Gastroesophageal sphincter (tissue), 4 donors: Measurements from ENCODE around the gene FAM120A. TPM values are rescaled to one million over a fixed set of nuclear protein-coding genes. Genes with fewer than 3 reads are reported as not detected.

Source experiments
- ATAC-seq: fragments of 150-250 bp; one replicate; pipeline ENCODE4 v1.9.1; 2016; ENCODE audit warnings: mild to moderate bottlenecking, moderate library complexity
- H3K27ac ChIP-seq, 4 donors: fragments of 200-600 bp; sonication (generic) in 3 of 4; 1 replicate in 3 of 4; 2 replicates in 1 of 4; pipeline ENCODE4 v1.5.1; 2016 to 2019
- H3K27me3 ChIP-seq: fragments of 200-600 bp; sonication (generic); one replicate; pipeline ENCODE4 v1.5.1; 2019
- H3K36me3 ChIP-seq, 2 donors: fragments of 200-600 bp; sonication (generic); one replicate each; pipeline ENCODE4 v1.5.1; 2019; ENCODE audit warnings: control low read depth in 1 of 2
- H3K4me1 ChIP-seq, 3 donors: fragments of 200-600 bp; sonication (generic); 1 replicate in 2 of 3; 2 replicates in 1 of 3; pipeline ENCODE4 v1.5.1; 2016 to 2019; ENCODE audit warnings: control low read depth in 2 of 3
- H3K4me3 ChIP-seq, 2 donors: fragments of 200-600 bp; sonication (generic); one replicate each; pipeline ENCODE4 v1.5.1; 2019; ENCODE audit warnings: mild to moderate bottlenecking in 1 of 2, moderate library complexity in 1 of 2
- H3K9me3 ChIP-seq, 3 donors: fragments of 200-600 bp; sonication (generic); one replicate each; pipeline ENCODE4 v1.5.1; 2017 to 2019; ENCODE audit warnings: control low read depth in 2 of 3
- CTCF ChIP-seq, 4 experiments: fragments of 200-600 bp in 2 of 4; fragments of 450-650 bp in 2 of 4; sonication (generic) in 1 of 4; IDR thresholded peaks; one replicate each; pipeline ENCODE4 v1.5.1; 2017 to 2019; ENCODE audit warnings: antibody characterized with exemption in 4 of 4, mild to moderate bottlenecking in 2 of 4, moderate library complexity in 2 of 4
- EP300 ChIP-seq: sonication (generic); formaldehyde crosslinking; IDR thresholded peaks from one replicate; pipeline ENCODE4 v1.6.1; 2017; ENCODE audit warnings: antibody characterized with exemption, mild to moderate bottlenecking
- POLR2A ChIP-seq, 2 donors: fragments of 450-650 bp; IDR thresholded peaks; one replicate each; pipeline ENCODE4 v1.6.1; 2017; ENCODE audit warnings: antibody characterized with exemption in 2 of 2, mild to moderate bottlenecking in 2 of 2, moderate library complexity in 1 of 2
- POLR2AphosphoS5 ChIP-seq: sonication (generic); formaldehyde crosslinking; IDR thresholded peaks from one replicate; pipeline ENCODE4 v1.6.1; 2017; ENCODE audit warnings: antibody characterized with exemption
- WGBS, 2 donors: methylation state at CpG; one replicate each; pipeline ENCODE4 v1.1.5; 2018; ENCODE audit warnings: low coverage in 1 of 2; 5-methylcytosine and 5-hydroxymethylcytosine counted together
- total RNA-seq, 4 donors: library from RNA; depleted of rRNA; stranded (reverse); fragments of >200 nt; gene quantifications; one replicate each; pipeline ENCODE4 v1.1.0, GENCODE V29; 2016

Gene FAM120A
- total RNA-seq, 4 donors from 2014 or later: 68.6 to 116 (median 75.7) TPM

- Histone ChIP-seq H3K27me3 (no peaks in the 10 kb centered on the region), H3K9me3 (no peaks in the 10 kb centered on the region), H3K4me3 (no peak overlapping the region), H3K4me1 (peaks cover 0 to 60% (median 9%) of the 10 kb centered on the region in 3 donors), H3K36me3 (no peaks in the 10 kb centered on the region), H3K27ac (no peak overlapping the region)
- ATAC-seq: no peak
- no peak for TF ChIP-seq CTCF (IDR thresholded peaks at IDR 0.05)
- TF ChIP-seq EP300: no peak
- no peak for TF ChIP-seq POLR2AphosphoS5
- TF ChIP-seq POLR2A (IDR thresholded peaks at IDR 0.05): no peak
- 63% methylated on average over 1 of the region's 5 CpGs; no CpG with 5 or more reads in 1 of the 2 donors for WGBS, 2 donors
Measured at GRCh38 chr9:93601666-93602065, 150.2 kb downstream of the FAM120A start.

GRCh38 chr9:93603011-93603410 is 151.5 kb downstream of the FAM120A start:
- peaks cover 0 to 51% (median 9%) of the 10 kb centered on the region in 3 donors for H3K4me1 ChIP-seq

GRCh38 chr9:93603906-93604326 is 152.4 kb downstream of the FAM120A start:
- TF ChIP-seq POLR2A (IDR thresholded peaks at IDR 0.05): no peak
- no peak for TF ChIP-seq POLR2AphosphoS5
- no peak for TF ChIP-seq CTCF (IDR thresholded peaks at IDR 0.05)
- Histone ChIP-seq H3K27ac (peak overlapping the region in 2 of 4 donors; percentile 9 to 41), H3K4me1 (peaks cover 0 to 42% (median 6%) of the 10 kb centered on the region in 3 donors), H3K9me3 (no peaks in the 10 kb centered on the region), H3K36me3 (no peaks in the 10 kb centered on the region), H3K4me3 (no peak overlapping the region), H3K27me3 (no peaks in the 10 kb centered on the region)
- WGBS, 2 donors: 36 to 50% methylated on average over 2 to 3 of the region's 4 CpGs
- ATAC-seq: peak; percentile 47

More at GRCh38 chr9:93603011-93603410, 151.5 kb downstream of the FAM120A start:
- H3K27me3 ChIP-seq: no peaks in the 10 kb centered on the region
- no peak overlapping the region for H3K4me3 ChIP-seq
- H3K27ac ChIP-seq: no peak overlapping the region
- H3K9me3 ChIP-seq: no peaks in the 10 kb centered on the region
- no peak for ATAC-seq
- WGBS, 2 donors: 86 to 100% methylated on average over 1 to 9 of the region's 15 CpGs
- H3K36me3 ChIP-seq: no peaks in the 10 kb centered on the region
- TF ChIP-seq EP300 (no peak), POLR2AphosphoS5 (no peak), POLR2A (IDR thresholded peaks at IDR 0.05) (no peak), CTCF (IDR thresholded peaks at IDR 0.05) (no peak)

GRCh38 chr9:93606187-93606586 is 154.7 kb downstream of the FAM120A start:
- WGBS, 2 donors: 54 to 83% methylated on average over 1 to 3 of the region's 3 CpGs
- no peak overlapping the region for H3K4me3 ChIP-seq
- no peak for ATAC-seq
- no peak overlapping the region for H3K27ac ChIP-seq
- H3K9me3 ChIP-seq: peaks cover 0 to 17% (median 0%) of the 10 kb centered on the region in 3 donors
- no peaks in the 10 kb centered on the region for H3K27me3 ChIP-seq
- H3K4me1 ChIP-seq: peaks cover 0 to 19% (median 0%) of the 10 kb centered on the region in 3 donors
- H3K36me3 ChIP-seq: no peaks in the 10 kb centered on the region
- no peak for TF ChIP-seq POLR2AphosphoS5
- no peak for TF ChIP-seq EP300
- TF ChIP-seq POLR2A (IDR thresholded peaks at IDR 0.05): no peak
- no peak for TF ChIP-seq CTCF (IDR thresholded peaks at IDR 0.05)

- peaks cover 0 to 30% (median 4%) of the 10 kb centered on the region in 3 donors for H3K4me1 ChIP-seq
- H3K9me3 ChIP-seq: peaks cover 0 to 17% (median 0%) of the 10 kb centered on the region in 3 donors
- no peak overlapping the region for H3K4me3 ChIP-seq
- ATAC-seq: no peak
- no peaks in the 10 kb centered on the region for H3K27me3 ChIP-seq
- H3K27ac ChIP-seq: no peak overlapping the region
- TF ChIP-seq POLR2AphosphoS5: no peak
- TF ChIP-seq POLR2A (IDR thresholded peaks at IDR 0.05): no peak
- no peak for TF ChIP-seq CTCF (IDR thresholded peaks at IDR 0.05)
- no peak for TF ChIP-seq EP300
- WGBS, 2 donors: 100% methylated on average over 1 of the region's 1 CpG
- H3K36me3 ChIP-seq: no peaks in the 10 kb centered on the region
Measured at GRCh38 chr9:93610206-93610605, 158.7 kb downstream of the FAM120A start.
